H9 (cell line): Measurements from ENCODE around the gene NRROS. TPM values are rescaled to one million over a fixed set of nuclear protein-coding genes. Genes with fewer than 3 reads are reported as not detected.
"Not testable (repeated sequence)": the region's sequence is repeated elsewhere in the genome, so short reads cannot be mapped to it uniquely, and the experiment has no call there.

Experiments used
- DNase-seq: peaks from one replicate; pipeline ENCODE4 v3.0.0-alpha.2; 2017
- H2AFZ ChIP-seq: one replicate; pipeline ENCODE4 v1.6.1; 2013; ENCODE audit warnings: mild to moderate bottlenecking, low read length, control low read depth, moderate library complexity
- H2AK5ac ChIP-seq: 2 replicates; pipeline ENCODE4 v1.6.1; 2013; ENCODE audit warnings: low read length, control low read depth, mixed read lengths; ENCODE audit not compliant: insufficient read length
- H2BK120ac ChIP-seq: one replicate; pipeline ENCODE4 v1.6.1; 2013; ENCODE audit warnings: low read depth, mild to moderate bottlenecking, low read length, control low read depth, inconsistent platforms; ENCODE audit not compliant: poor library complexity, severe bottlenecking
- H2BK12ac ChIP-seq: 2 replicates; pipeline ENCODE4 v1.6.1; 2013; ENCODE audit warnings: low read length, control low read depth, mixed read lengths, low read depth; ENCODE audit not compliant: insufficient read length
- H2BK15ac ChIP-seq: 2 replicates; pipeline ENCODE4 v1.6.1; 2013; ENCODE audit warnings: low read depth, low read length, control low read depth
- H2BK20ac ChIP-seq: one replicate; pipeline ENCODE4 v1.6.1; 2013; ENCODE audit warnings: low read depth, mild to moderate bottlenecking, low read length, control low read depth, inconsistent platforms; ENCODE audit not compliant: poor library complexity, severe bottlenecking
- H2BK5ac ChIP-seq: 2 replicates; pipeline ENCODE4 v1.6.1; 2013; ENCODE audit warnings: low read length, control low read depth, mixed read lengths; ENCODE audit not compliant: insufficient read length
- H3K14ac ChIP-seq: 2 replicates; pipeline ENCODE4 v1.6.1; 2013; ENCODE audit warnings: low read length, control low read depth; ENCODE audit not compliant: insufficient read depth
- H3K18ac ChIP-seq: 2 replicates; pipeline ENCODE4 v1.6.1; 2013; ENCODE audit warnings: low read depth, mild to moderate bottlenecking, mixed read lengths, low read length, control low read depth; ENCODE audit not compliant: insufficient read length
- H3K23ac ChIP-seq: 2 replicates; pipeline ENCODE4 v1.6.1; 2013; ENCODE audit warnings: low read length, control low read depth, mixed read lengths, low read depth; ENCODE audit not compliant: insufficient read length
- H3K23me2 ChIP-seq: 2 replicates; pipeline ENCODE4 v1.6.1; 2013; ENCODE audit warnings: low read depth, mild to moderate bottlenecking, mixed read lengths, low read length, control low read depth; ENCODE audit not compliant: insufficient read length, poor library complexity, severe bottlenecking
- H3K27ac ChIP-seq: 2 replicates; pipeline ENCODE4 v1.5.1; 2013; ENCODE audit warnings: low read length, control low read depth, mixed read lengths, low read depth; ENCODE audit not compliant: insufficient read length
- H3K27me3 ChIP-seq: 2 replicates; pipeline ENCODE4 v1.6.1; 2013; ENCODE audit warnings: low read length, control low read depth, inconsistent platforms; ENCODE audit not compliant: insufficient read depth
- H3K4ac ChIP-seq: 2 replicates; pipeline ENCODE4 v1.6.1; 2013; ENCODE audit warnings: low read depth, mild to moderate bottlenecking, control low read depth, inconsistent platforms, low read length, moderate library complexity
- H3K4me1 ChIP-seq: 2 replicates; pipeline ENCODE4 v1.6.1; 2013; ENCODE audit warnings: low read length, control low read depth, inconsistent platforms; ENCODE audit not compliant: insufficient read depth
- H3K4me2 ChIP-seq: 2 replicates; pipeline ENCODE4 v1.6.1; 2013; ENCODE audit warnings: low read length, control low read depth, mixed read lengths; ENCODE audit not compliant: insufficient read length, insufficient read depth
- H3K56ac ChIP-seq: 2 replicates; pipeline ENCODE4 v1.6.1; 2013; ENCODE audit warnings: low read depth, mild to moderate bottlenecking, mixed read lengths, low read length, control low read depth; ENCODE audit not compliant: insufficient read length
- H3K79me1 ChIP-seq: 2 replicates; pipeline ENCODE4 v1.6.1; 2013; ENCODE audit warnings: low read depth, mild to moderate bottlenecking, moderate library complexity, low read length, control low read depth, inconsistent platforms; ENCODE audit not compliant: insufficient read depth, poor library complexity, severe bottlenecking
- H3K79me2 ChIP-seq: 2 replicates; pipeline ENCODE4 v1.6.1; 2013; ENCODE audit warnings: low read length, control low read depth, inconsistent platforms; ENCODE audit not compliant: insufficient read depth
- H3K9ac ChIP-seq: 2 replicates; pipeline ENCODE4 v1.6.1; 2013; ENCODE audit warnings: low read length, control low read depth, mixed read lengths; ENCODE audit not compliant: insufficient read length; ENCODE audit errors: extremely low read depth
- H3K9me3 ChIP-seq: one replicate; pipeline ENCODE4 v1.6.1; 2013; ENCODE audit warnings: low read depth, low read length, inconsistent platforms; ENCODE audit not compliant: control insufficient read depth
- H3T11ph ChIP-seq: one replicate; pipeline ENCODE4 v1.6.1; 2013; ENCODE audit warnings: mild to moderate bottlenecking, low read length, control low read depth, inconsistent platforms
- H4K20me1 ChIP-seq: one replicate; pipeline ENCODE4 v1.6.1; 2013; ENCODE audit not compliant: control insufficient read depth, insufficient read length, insufficient read depth
- H4K5ac ChIP-seq: 2 replicates; pipeline ENCODE4 v1.6.1; 2013; ENCODE audit warnings: low read depth, mild to moderate bottlenecking, mixed read lengths, low read length, control low read depth; ENCODE audit not compliant: insufficient read length
- H4K8ac ChIP-seq: replicated peaks from 2 replicates; pipeline ENCODE4 v1.6.1; 2013; ENCODE audit warnings: low read length, control low read depth, mixed read lengths, low read depth; ENCODE audit not compliant: insufficient read length
- H4K91ac ChIP-seq: 2 replicates; pipeline ENCODE4 v1.6.1; 2013; ENCODE audit warnings: low read depth, mild to moderate bottlenecking, moderate library complexity, mixed read lengths, low read length, control low read depth; ENCODE audit not compliant: insufficient read length
- H3K27ac Mint-ChIP-seq, 3 experiments: 2 replicates in 2 of 3; 3 replicates in 1 of 3; pipeline ENCODE4 v1.8.0; 2020 to 2021; ENCODE audit warnings: mixed read lengths in 3 of 3, mild to moderate bottlenecking in 1 of 3, moderate library complexity in 1 of 3
- H3K27me3 Mint-ChIP-seq: 2 replicates; pipeline ENCODE4 v1.8.0; 2021; ENCODE audit warnings: low read depth, mild to moderate bottlenecking, moderate library complexity, mixed read lengths
- H3K36me3 Mint-ChIP-seq, 3 experiments: 2 replicates in 2 of 3; 3 replicates in 1 of 3; pipeline ENCODE4 v1.8.0; 2020 to 2021; ENCODE audit warnings: low read depth in 3 of 3, mixed read lengths in 3 of 3; ENCODE audit not compliant: insufficient read depth in 1 of 3
- H3K4me1 Mint-ChIP-seq, 2 experiments: 2 replicates each; pipeline ENCODE4 v1.8.0; 2020; ENCODE audit warnings: mixed read lengths in 2 of 2
- H3K4me3 Mint-ChIP-seq, 2 experiments: 2 replicates in 1 of 2; 3 replicates in 1 of 2; pipeline ENCODE4 v1.8.0; 2020 to 2021; ENCODE audit warnings: mild to moderate bottlenecking in 2 of 2, mixed read lengths in 2 of 2, moderate library complexity in 1 of 2
- H3K9me3 Mint-ChIP-seq, 2 experiments: 2 replicates in 1 of 2; 3 replicates in 1 of 2; pipeline ENCODE4 v1.8.0; 2020; ENCODE audit warnings: mild to moderate bottlenecking in 2 of 2, mixed read lengths in 2 of 2, moderate library complexity in 1 of 2
- WGBS: extraction: QIAGEN DNeasy Blood & Tissue Kit; methylation state at CpG from one replicate; pipeline ENCODE4 v1.1.7; 2013; ENCODE audit warnings: missing lambda C conversion rate, low lambda C conversion rate, mixed read lengths; ENCODE audit not compliant: insufficient read length; ENCODE audit errors: extremely low coverage; 5-methylcytosine and 5-hydroxymethylcytosine counted together
- total RNA-seq: library from RNA; stranded (reverse); gene quantifications from 2 replicates; pipeline ENCODE4 v1.2.1, GENCODE V29; 2021
- TF ChIP-seq, protein P1 (sequence below): fragments of 200-600 bp; sonication (generic); conservative IDR thresholded peaks from 3 replicates; pipeline ENCODE4 v1.8.0; 2021; ENCODE audit warnings: antibody characterized with exemption, mild to moderate bottlenecking

The NRROS gene
- total RNA-seq, 1 experiment from 2014 or later, result 4.0 TPM

DNA sequence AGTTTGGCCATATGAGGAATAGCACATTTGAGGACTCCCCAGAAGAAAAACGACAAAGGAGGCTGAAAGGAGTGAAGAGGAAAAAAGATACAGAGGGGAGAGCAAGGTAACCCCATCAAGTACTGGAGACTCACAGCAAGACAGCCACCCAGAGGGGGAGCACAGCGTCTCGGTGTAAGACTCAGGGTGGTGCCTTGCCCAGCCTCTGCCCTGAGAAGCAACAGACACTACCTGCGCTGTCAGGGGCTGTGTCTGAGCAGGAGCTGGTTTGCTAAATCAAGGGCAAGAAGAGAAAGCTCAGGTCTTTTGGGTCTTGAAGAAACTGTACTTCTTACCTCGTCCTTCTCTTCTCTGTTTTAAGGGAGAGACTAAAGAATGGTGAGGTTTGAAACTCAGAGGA lies 43.1 kb upstream of the NRROS start:
- Histone ChIP-seq H3K23ac (no peak overlapping the region), H2BK120ac (no peak overlapping the region), H4K20me1 (no peaks in the 10 kb centered on the region), H3K27ac (no peak overlapping the region), H2BK15ac (no peak overlapping the region), H3K4me2 (no peak overlapping the region), H3K4me1 (no peaks in the 10 kb centered on the region), H2BK20ac (no peak overlapping the region), H2AFZ (no peak overlapping the region), H3K18ac (no peak overlapping the region), H4K5ac (no peak overlapping the region), H3K4ac (no peak overlapping the region), H2BK5ac (no peak overlapping the region), H3T11ph (no peak overlapping the region), H3K9me3 (no peaks in the 10 kb centered on the region), H3K79me2 (no peaks in the 10 kb centered on the region), H3K27me3 (no peaks in the 10 kb centered on the region), H3K56ac (no peak overlapping the region), H3K79me1 (no peaks in the 10 kb centered on the region), H2AK5ac (no peak overlapping the region), H3K9ac (no peak overlapping the region), H4K91ac (no peak overlapping the region), H3K23me2 (no peaks in the 10 kb centered on the region), H4K8ac (no peak overlapping the region), H2BK12ac (no peak overlapping the region), H3K14ac (no peak overlapping the region)
- Mint-ChIP-seq H3K9me3 (no peaks in the 10 kb centered on the region), H3K4me3 (no peak overlapping the region), H3K36me3 (no peaks in the 10 kb centered on the region), H3K27ac (no peak overlapping the region; a peak in 1 of 7 replicates), H3K27me3 (peaks cover 8% of the 10 kb centered on the region), H3K4me1 (peaks cover 0 to 8% of the 10 kb centered on the region in 2 experiments; a peak in 2 of 4 replicates)
- TF ChIP-seq, protein P1, sequence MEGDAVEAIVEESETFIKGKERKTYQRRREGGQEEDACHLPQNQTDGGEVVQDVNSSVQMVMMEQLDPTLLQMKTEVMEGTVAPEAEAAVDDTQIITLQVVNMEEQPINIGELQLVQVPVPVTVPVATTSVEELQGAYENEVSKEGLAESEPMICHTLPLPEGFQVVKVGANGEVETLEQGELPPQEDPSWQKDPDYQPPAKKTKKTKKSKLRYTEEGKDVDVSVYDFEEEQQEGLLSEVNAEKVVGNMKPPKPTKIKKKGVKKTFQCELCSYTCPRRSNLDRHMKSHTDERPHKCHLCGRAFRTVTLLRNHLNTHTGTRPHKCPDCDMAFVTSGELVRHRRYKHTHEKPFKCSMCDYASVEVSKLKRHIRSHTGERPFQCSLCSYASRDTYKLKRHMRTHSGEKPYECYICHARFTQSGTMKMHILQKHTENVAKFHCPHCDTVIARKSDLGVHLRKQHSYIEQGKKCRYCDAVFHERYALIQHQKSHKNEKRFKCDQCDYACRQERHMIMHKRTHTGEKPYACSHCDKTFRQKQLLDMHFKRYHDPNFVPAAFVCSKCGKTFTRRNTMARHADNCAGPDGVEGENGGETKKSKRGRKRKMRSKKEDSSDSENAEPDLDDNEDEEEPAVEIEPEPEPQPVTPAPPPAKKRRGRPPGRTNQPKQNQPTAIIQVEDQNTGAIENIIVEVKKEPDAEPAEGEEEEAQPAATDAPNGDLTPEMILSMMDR, result no peak
- WGBS, result no CpG with 5 or more reads among the region's 5 CpGs
- DNase-seq, result no peak

DNA sequence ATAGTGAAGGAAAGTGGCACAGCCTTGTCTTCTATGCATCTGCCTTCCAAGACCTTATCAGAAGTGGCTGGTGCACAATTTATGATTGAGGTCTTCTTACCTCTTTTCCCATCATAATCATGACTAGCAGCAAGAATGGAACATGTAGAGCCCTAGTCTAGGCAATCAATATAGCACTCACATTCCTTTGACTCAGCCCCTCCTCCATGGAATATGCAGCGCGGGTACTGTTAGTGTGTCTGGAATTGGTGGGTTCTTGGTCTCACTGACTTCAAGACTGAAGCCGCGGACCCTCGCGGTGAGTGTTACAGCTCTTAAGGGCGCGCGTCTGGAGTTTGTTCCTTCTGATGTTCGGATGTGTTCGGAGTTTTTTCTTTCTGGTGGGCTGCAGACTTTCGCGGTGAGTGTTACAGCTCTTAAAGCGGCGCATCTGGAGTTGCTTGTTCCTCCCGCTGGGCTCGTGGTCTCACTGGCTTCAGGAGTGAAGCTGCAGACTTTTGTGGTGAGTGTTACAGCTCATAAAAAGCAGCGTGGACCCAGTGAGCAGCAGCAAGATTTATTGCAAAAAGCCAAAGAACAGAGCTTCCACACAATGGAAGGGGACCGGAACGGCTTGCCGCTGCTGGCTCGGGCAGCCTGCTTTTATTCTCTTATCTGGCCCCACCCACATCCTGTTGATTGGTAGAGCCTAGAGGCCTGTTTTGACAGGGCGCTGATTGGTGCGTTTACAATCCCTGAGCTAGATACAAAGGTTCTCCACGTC lies 41.3 kb upstream of the NRROS start:
- H2BK5ac ChIP-seq, H2BK20ac ChIP-seq, H2AK5ac ChIP-seq, H3K4me2 ChIP-seq, H3K4me3 Mint-ChIP-seq, H3K14ac ChIP-seq, H3T11ph ChIP-seq, H3K36me3 Mint-ChIP-seq, H3K56ac ChIP-seq, DNase-seq, H4K91ac ChIP-seq, H2BK120ac ChIP-seq, H3K27me3 Mint-ChIP-seq, H3K23me2 ChIP-seq, H4K8ac ChIP-seq, H3K27me3 ChIP-seq, H3K27ac ChIP-seq, H3K9me3 Mint-ChIP-seq, H3K4me1 Mint-ChIP-seq, H3K23ac ChIP-seq, H2AFZ ChIP-seq, H3K9me3 ChIP-seq, H3K4ac ChIP-seq, H4K20me1 ChIP-seq, H3K79me2 ChIP-seq, H3K18ac ChIP-seq, H2BK15ac ChIP-seq, H3K4me1 ChIP-seq, H3K9ac ChIP-seq, H4K5ac ChIP-seq, H2BK12ac ChIP-seq, H3K79me1 ChIP-seq: not testable (repeated sequence)
- WGBS, result no CpG with 5 or more reads among the region's 25 CpGs
- H3K27ac Mint-ChIP-seq, result peak overlapping the region in 1 of 3 experiments; percentile 48; a peak in 1 of 7 replicates
